Measurements from ENCODE around the gene PPP2R2C. TPM values are rescaled to one million over a fixed set of nuclear protein-coding genes. Genes with fewer than 3 reads are reported as not detected.
A peak's percentile ranks its signal among the peaks of the same experiment; 100 is the strongest.

Gene PPP2R2C
- total RNA-seq, 1 donor from 2014 or later: 0.60 TPM

DNA sequence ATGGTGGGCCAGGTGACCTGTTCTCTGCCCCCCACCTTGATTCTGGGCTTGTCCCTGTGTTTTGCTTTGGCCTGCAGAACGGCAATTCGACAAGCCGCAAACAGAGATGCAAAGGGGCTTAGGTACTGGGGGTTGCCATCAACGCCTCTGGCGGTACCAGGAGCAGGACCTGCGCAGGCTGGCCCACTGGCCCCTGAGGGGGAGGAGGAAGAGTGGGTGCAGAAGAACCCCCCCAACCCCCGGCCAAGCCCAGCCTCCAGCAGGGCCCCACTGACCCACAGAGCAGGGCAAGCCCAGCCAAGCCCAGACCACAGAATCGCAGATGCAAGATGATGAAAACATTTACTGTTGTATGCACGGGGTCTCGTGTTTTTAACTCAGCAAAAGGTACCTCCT lies 89.4 kb downstream of the PPP2R2C start:
- DNase-seq (ENCODE audit: low read depth in 2 of 2): no peak

DNA sequence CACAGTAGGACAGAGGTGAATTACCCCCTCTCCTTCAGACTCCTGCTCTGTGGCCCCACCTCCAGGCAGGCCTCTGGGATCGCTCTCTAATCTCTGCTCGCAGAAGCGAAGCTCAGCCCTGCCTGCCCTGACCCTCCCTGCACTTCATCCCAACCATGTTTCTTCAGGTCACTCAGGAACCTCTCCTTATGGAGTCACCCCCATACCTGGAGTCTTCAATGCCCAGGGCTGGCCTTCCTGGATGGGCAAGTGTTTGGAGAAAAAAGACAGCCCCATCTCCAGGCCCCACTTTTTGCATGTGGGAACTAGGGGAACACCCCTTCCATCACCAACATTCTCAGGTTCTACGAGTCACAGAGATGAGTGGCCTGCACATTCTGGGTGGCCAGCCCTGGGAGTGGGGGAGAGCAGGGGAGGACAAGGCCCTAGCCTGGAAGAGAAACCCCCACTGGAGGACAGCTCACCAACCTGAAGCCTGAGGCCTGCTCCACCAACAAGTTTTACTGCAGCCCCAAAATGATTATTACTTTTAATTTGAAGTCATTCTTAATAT lies 90.8 kb downstream of the PPP2R2C start:
- no peak for DNase-seq (ENCODE audit: low read depth in 2 of 2)

DNA sequence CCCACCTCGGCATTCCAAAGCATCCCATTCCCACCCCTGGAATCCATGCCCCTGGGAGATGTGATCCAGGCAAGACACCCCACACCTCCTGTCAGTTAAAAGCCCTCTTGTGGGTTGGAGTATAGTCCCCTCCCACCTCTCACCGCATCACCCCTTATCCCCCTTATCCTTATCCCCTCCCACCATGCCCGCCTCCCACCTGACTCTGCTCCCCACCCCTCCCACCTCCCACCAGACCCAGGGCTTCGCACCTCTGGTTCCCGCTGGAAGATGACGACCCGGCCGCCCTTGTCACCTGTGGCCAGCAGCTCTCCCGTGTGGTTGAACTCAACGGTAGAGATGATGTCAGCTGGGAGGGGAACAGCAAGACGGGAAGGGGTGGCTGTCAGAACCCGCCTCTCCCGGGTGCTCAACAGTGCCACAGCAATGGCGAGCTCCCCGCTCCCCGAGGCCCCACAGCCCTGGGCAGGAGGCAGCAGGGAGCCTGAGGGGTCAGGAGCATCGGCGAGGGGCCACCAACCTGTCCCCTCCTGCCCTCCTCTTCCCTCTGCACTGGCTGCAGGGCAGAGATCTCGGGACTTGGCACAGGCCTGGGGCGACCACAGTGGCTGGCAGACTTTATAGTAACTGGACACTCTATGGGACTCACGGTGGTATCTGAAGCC lies 91.5 kb downstream of the PPP2R2C start:
- DNase-seq (ENCODE audit: low read depth in 2 of 2): no peak

DNA sequence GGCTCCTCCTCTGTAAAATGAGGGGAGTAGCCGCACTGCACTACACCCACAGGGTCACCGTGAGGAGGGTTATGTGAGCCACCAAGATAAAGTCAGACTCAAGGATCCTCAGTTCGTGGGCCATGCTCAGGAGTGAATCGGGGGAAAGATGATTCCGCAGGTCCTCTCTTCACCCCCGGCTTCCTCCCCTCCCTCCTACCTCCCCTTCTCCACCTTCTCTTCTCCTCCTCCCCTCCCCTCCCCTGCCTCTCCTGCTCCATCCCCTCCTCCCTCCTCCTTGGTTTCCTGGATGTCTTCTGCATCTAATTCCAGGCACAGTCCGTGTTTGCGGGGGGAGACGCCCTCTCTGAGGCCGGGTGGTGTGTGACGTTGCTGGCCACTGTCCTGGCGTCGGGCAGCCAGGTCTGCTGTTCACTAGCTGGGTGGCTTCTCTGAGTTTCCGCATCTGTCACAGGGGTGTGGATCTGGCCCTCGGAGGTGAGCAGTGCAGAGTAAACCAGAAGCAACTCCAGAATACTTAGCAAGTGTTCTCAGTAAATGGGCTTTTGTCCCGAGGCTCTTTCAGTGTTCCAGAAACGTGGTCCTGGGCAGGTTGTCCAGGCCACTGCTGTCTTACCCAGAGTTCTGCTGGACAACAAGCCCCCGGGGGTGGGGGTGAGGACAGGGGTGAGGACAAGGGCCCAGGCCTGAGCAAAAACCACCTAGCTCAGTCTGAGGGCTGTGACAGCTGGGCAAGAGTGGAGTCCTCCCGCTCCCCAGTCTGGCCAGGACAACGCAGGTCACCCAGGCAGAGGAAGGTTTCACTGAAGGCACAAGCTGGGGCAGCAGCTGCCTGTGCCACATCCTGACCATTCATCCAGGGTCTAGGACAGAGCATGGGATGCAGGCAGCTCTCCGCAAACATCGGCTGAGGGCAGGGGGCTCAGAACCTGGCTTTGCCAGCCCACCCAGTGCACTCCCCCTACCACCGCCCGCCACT lies 92.4 kb downstream of the PPP2R2C start:
- DNase-seq (ENCODE audit: low read depth in 2 of 2): no peak

DNA sequence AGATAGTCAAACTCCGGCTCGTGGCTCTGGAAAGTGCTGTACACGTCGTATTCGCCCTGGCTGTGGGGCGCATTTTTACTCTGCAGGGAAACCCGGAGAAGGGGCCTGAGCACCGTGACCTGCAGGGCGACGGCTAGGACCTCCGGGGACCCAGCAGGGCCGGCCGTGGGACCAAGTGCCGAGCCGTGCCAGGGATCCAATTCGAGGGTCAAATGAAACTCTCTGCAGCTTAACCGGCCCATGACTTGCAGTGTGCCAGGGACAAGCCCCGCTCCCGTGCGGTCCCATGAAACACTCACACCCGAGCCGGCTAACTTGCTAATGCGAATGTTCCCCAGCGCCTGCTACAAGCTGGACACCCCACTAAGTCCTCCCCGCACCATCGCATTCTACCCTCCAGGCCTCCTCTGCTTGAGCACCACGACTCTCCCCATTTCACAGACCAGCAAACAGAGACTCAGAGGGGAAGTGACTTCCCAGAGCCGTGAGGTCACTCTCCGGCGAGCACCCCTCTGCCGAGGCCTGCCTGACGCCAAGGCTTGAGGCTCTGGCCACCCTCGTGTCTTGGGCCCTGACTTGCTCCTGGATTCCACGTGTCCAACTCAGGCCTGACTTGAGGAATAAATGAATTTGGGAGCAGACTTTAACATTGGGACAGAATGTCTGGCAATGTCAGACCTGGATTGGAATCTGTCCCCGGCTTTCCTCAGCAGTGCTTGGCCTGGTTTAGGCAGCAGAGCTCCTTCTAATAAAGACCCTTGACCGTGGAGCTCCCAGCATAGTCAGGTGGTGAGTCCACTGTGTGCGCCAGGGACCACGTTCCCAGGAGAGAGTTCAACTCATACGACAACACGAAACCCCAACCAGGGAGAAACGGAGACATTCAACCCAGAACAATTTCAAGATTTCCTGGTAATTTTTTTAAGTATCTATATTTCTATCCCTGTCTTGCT lies 93.6 kb downstream of the PPP2R2C start:
- no peak for DNase-seq (ENCODE audit: low read depth in 2 of 2)

DNA sequence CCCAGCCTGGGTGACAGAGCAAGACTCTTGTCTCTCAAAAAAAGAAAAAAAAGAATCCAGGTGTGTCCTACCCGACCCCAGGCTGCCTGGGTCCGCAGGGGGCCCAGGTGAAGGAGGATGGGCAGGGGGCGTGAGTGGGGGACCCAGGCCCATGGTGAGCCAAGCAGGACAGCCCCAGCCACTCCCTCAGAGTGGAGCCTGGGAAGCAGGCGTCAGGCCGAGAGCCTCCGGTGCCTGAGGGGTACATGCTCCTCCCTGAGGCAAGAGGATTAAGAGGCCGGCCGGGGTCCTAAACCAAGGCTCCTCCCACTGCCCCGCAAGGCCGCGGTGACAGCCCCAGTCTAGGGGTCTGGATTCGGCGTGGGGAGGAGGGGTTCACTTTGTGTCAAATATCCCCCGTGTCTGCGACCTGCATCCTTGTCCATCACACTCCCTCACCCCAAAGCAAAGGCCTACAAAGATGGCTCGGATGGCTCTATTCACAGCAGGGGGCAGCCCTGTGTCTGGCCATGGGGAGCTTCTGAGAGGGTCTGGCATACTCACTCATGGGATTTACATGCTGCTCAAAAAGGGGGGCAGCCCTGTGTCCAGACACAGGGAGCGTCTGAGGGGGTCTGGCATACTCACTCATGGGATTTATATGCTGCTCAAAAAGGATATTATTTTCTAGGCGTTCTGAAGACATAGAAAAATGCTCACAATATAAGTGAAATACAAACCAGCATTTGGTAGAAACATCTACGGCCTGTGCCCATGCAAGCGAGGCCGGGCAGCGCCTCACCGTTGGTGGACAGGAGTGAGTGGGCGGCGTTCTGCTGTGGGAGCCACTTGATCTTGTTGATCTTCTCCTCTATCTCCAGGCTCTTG lies 94.6 kb downstream of the PPP2R2C start:
- no peak for DNase-seq (ENCODE audit: low read depth in 2 of 2)

DNA sequence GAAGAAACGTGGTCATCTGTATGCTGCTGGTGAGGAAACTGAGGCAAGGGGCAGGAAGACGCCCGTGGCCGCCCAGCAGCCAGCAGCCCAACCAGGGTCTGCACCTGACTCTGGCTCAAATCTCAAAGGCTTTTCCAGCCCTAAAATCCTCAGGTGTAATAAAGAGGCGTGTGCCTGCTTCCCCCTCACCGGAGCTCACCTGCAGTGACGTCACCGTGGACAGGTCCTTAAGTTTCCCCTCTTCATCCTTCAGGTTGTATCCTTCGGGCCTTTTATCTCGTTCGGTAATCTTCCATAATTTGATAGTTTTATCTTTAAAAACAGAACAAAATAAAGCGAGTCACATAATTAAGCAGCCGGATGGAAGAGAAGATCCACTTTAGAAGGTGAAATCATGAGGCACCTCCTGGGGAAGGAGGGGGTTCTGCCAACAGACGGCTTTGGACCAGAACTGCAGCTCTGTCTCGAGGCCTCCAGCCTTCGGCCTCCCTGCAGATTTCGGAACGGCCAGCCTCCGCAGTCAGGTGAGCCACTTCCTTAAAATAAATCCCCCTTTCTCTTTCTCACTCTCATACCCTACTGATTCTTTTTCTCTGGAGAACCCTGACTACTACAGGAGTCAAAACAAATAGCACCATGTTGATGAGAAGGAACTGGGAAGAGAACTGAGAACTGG lies 96.7 kb downstream of the PPP2R2C start:
- no peak for DNase-seq (ENCODE audit: low read depth in 2 of 2)

DNA sequence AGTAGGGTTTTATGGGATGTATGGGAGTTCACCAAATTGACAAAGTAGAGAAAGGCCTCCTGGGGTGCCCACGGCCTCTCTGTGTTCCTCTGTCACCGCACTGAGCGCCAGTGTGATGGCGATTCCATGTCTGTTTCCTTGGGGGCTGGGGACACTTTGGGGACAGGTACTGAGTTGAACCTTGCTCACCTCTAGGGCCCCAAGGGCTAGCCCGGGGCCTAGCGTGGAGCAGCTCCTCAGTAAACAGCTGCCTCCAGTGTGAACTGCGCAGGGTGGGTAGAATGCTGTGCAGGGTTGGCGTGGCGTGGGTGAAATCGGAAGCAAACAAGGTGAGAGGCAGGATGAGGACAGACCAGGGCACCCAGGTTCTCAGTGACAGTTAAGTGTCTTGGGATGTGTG lies 97.8 kb downstream of the PPP2R2C start:
- no peak for DNase-seq (ENCODE audit: low read depth in 2 of 2)

DNA sequence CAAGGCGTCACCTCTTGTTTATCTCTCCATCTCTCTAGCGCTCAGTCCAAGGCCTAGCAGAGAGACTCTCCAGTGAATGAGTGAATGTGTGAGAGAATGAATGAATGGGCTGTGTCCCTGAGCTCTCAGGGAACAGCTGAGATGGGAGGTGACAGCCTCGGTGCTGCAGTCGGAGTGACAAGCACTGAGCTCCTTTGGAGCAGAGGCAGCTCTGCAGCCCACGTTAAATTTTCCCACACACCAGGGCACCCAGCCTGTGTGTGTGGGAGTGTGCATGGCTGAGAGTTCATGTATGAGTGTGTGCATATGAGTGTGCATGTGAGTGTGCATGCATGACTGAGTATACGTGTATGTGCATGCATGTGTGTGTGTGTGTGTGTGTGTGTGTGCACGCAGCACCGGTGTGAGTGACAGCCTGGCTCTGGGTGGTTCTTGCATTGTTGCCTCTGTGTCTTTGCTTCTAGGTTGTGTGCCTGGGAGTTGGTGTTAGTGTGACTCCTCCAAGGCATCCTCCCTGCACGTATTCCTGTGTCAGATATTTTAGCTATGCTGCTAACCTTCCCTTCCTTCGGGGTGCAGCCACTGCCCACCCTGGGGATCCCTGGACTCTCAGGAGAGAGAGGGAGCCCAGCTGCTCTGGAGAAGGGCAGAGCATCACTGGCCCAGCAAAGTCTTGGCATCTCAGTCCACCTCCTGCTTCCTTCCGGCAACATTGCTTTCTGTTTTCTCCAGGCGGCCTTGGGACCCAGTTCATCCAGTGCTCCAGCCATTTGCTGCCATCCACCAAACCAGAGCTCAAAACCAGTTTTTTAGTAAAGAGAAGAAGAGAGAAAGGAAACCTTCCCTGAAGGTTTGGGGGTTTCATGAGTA lies 98.6 kb downstream of the PPP2R2C start:
- no peak for DNase-seq (ENCODE audit: low read depth in 2 of 2)

DNA sequence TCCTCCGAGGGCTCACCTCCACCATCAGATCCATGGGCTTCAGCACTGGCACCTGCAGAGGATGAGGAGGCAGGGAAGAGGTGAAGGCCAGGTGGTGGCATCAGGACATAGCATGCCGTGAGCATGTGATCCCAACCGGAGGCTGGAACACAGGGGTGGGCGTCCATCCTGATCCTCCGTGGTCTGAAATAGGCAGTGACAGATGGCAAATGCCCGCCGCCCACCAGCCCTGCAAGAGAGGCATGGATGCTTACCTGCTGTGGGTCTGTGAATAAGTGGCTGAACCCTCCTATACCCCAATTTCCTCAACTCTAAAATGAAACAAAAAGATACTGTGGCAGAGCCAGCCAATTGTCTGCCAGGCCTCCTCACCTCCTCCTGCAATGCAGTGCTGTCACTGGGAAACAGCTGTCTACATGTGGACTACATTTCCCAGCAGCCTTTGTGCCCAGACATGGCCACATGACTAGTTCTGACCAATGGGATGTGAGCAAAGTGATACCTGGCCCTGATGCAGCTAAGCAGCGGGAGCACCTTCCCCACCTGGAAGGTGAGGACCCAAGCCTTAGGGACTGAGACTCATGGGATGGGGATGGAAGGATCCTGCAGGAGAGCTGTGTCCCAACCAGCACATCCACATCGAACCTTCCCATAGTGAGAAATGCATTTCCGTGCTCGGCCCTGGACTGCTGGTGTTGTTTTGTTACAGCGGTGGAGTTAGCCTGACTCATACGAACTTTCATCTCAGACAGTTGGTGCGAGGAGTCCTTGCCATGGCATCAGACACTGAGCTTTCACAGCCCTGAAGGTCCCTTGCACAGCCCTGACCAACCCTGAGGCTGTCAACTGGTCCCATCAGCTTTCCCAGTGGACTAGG lies 99.5 kb downstream of the PPP2R2C start:
- peak; percentile 43 to 63 for DNase-seq (ENCODE audit: low read depth in 2 of 2)

DNA sequence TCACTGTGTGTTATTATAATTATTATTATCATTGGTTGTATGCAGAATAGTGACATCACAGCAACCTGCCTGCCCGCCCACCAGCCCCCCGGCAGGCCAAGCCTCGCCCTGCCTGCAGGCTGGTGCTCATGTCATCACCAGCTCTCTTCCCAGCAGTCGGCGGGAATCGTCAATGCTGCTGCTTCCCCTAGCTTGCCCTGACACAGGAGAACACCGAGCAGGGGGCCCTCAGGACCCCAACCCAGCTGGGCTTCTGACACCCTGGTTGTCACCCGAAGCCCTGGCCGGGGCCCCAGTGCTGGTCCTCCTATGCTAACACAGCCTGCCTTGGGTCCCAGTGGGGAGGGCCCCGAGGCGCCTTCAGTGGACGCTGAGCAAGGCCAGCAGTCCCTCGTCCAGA lies 100.6 kb downstream of the PPP2R2C start:
- DNase-seq (ENCODE audit: low read depth in 2 of 2): no peak

DNA sequence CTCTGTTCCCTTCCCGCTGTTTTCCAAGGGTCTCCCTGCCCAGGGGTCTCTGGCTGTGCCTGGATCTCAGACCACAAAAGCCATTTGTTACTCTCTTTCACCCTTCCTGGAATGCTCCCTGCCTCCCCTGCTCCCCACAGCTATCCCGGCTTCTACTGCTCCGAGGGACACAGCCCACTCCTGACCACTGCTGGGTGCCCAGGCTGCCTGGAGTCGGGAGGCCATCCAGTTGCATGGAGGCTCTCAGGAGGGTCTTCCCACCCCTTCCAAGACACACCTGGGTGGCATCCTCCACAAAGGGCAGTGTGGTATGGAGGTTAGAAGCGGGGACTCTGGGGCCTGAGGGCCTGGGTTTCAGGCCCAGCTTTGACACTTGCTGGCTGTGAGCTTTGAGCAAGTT lies 101.1 kb downstream of the PPP2R2C start:
- DNase-seq (ENCODE audit: low read depth in 2 of 2): no peak

DNA sequence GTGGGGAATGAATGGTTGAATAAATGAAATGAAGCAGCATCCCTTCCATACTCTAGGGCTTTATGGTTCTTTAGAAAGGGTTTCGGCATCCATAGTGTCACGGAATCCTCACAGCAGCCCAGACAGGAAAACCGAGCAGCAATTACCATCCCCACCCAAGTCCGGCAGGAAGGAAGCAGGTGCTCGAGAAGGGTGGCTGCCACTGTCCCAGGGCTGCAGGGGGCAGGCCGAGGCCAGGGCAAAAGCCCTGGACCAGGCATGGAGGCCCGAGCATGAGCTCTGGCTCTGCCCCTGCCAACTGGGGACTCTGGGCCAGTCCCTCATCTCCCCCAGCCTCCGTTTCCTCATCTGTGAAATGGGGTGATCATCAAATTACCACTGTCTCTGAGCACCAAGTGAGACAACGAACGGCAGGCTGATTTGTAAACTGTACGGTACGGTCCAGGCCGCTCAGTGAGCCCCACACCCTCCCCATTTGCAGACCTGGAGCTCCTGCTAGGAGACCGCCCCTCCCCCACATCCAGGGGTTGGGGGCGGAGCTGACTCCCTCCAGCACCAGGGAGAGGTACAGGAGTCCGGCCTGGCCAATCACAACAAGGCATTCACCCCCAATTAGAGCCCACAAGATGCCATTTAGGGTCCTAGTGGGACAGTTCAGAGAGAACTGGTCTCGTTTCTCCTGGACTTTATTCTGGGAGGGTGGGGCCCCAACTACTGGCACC lies 102.3 kb downstream of the PPP2R2C start:
- DNase-seq (ENCODE audit: low read depth in 2 of 2): no peak

DNA sequence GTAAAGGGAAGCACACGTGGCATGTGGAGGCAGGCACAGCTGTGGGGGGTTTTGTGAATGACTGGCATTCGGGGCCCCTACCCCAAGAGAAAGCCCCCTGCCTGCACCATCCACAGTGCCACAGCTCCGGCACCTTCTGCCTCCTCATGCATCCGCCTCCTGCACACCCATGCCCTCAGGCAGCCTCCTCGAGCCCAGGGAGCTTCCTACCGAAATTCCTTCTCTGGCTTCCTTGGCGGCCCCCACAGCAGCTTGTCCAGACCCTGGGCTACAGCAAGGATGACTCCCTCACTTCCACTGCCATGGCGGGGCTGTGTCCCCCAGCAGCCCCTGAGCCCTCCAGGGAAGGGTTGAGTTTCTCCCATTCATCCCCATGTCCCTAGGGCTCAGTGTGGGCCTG lies 102.9 kb downstream of the PPP2R2C start:
- no peak for DNase-seq (ENCODE audit: low read depth in 2 of 2)

DNA sequence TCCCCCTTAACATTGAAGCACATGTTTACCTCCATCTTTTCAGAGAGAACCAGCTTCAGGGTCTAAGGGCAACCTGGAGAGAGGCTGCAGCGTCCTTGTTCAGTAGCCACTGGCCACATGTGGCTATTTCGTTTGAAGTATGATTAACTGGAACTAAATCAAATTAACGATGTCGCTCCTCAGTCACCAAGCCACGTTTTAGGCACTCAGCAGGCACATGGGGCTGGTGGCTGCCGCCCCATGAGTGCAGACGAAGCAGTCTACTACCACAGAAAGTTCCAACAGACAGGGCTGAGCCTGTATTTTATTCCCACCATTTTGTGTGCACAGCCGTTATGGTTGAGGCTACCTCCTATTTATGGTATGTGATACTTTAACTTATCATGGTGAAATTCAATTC lies 103.4 kb downstream of the PPP2R2C start:
- DNase-seq (ENCODE audit: low read depth in 2 of 2): no peak

DNA sequence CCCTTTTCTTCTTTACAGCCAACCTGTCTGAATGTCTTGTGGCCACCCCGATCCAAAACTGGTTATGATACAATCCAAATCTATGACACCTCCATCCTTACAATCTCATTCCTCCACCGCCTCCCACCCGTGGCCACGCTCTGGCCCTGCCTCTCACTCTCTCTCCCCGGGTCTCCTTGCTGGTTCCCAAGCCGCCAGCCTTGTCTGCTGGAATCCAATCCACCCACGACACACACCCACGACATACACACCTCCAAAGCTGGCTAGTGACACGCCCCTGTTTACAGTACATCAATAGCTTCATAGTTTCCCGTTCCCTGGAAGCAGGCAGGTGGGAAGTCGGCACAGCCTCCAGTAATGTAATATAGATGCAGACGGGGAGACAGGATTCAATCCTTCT lies 103.8 kb downstream of the PPP2R2C start:
- no peak for DNase-seq (ENCODE audit: low read depth in 2 of 2)

DNA sequence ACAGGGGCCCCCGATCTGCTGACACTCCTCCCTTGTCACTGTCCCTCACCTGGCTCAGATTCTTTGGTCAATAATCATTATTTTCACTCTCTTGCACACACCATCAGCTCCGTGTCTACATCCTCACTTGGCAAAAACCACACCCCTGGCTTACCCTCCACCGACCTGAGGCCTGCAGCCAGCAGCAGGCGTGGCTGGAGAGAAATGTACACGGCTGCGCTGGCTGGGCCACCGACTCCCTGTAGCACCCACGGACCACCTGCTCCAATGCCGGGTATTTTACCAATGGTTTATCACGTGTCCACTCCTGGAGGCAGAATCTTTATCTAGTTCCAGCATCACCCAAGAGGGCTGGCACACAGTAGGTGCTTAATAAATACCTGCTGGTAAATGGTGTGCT lies 104.3 kb downstream of the PPP2R2C start:
- no peak for DNase-seq (ENCODE audit: low read depth in 2 of 2)
